GM21526 (cell line): ENCODE data around the gene RYR1.
"Not testable (repeated sequence)": the region's sequence is repeated elsewhere in the genome, so short reads cannot be mapped to it uniquely, and the experiment has no call there.

Experiments used
- ATAC-seq: cut with Tn5 transposase; IDR thresholded peaks from one replicate; pipeline ENCODE4 v1.9.1; 2021; ENCODE audit warnings: moderate library complexity; ENCODE audit not compliant: unreplicated experiment, low FRiP score

The RYR1 gene

DNA sequence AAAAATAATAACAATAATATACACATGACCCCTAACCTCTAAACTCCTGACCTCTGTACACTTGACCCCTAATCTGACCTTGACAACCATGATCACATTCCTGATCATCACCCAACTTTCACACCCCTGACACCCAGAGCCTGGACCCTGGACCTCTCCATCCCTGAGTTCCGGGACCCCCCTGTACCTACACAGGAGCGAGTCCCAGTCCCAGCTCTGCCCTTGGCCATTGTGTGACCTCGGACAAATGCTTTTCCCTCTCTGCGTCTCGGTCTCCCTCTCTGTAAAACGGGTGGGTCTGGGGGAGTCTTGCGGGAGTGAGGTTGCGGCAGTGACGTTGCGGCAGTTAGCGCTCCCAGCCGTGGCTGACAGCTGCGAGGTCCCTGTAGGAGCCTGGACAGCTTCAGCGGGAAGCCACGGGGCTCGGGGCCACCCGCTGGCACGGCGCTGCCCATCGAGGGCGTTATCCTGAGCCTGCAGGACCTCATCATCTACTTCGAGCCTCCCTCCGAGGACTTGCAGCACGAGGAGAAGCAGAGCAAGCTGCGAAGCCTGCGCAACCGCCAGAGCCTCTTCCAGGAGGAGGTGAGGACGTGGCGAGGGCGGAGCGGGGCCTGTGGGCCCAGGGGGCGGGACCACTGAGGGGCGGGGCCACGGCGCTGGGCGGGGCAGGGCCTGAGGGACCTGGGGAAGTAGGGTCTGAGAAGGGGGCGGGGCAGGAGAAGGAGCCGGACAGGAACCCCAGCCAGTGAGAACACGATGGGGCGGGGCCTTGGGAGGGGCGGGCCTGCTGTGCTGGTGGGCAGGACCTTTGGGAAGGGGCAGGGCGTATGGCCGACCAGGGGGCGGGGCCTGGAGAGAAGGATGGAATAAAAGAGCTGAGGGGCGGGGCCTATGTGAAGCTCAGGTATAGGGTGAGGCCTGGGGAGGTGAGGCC, 19.2 kb downstream of the RYR1 start:
- no peak for ATAC-seq

DNA sequence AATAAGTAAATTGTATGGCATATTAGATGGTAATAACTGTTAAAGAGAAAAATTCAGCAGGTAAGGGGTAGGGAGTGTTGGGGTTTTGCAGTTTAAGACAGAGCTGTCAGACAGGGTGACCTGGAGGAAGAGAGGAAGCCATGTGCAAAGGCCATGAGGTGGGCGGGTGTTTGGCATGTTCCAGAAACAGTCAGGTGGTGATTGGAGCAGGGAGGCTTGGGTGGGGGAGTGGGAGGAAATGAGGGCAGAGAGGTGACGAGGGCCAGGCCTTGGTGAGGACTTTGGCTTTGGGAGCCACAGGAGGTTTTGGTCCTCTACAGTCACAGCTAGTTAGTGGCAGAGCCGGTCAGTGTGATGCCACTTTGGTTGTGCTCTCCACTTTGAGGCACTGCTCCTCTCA, 20.1 kb downstream of the RYR1 start:
- no peak for ATAC-seq

DNA sequence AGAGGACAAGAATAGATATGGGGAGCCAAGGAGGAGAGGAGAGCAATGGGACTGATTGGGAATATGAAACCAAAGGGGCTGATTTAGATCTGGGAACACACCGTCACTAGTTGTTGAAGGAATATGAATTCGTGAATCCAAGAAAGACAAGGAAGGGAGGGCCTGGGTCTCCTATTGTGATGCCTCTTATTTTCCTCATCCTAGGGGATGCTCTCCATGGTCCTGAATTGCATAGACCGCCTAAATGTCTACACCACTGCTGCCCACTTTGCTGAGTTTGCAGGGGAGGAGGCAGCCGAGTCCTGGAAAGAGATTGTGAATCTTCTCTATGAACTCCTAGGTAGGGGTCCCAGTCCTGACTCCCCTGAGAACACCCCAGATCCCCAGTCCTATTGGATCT, 21.5 kb downstream of the RYR1 start:
- no peak for ATAC-seq

DNA sequence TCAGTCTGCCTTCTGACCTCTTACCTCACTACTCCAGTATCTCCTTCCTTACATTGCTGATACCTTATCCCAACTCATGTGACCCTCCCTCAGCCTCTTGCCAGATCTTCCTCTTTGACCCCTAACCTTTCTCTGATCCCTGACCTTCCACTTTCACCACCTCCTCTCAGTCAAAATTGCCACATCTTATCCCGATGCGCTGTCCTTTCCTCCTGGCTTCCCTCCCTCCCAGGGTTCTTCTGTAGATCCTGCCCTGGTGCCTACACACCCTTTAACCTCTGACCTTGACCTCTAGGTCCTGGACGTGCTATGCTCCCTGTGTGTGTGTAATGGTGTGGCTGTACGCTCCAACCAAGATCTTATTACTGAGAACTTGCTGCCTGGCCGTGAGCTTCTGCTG, 23.7 kb downstream of the RYR1 start:
- no peak for ATAC-seq

DNA sequence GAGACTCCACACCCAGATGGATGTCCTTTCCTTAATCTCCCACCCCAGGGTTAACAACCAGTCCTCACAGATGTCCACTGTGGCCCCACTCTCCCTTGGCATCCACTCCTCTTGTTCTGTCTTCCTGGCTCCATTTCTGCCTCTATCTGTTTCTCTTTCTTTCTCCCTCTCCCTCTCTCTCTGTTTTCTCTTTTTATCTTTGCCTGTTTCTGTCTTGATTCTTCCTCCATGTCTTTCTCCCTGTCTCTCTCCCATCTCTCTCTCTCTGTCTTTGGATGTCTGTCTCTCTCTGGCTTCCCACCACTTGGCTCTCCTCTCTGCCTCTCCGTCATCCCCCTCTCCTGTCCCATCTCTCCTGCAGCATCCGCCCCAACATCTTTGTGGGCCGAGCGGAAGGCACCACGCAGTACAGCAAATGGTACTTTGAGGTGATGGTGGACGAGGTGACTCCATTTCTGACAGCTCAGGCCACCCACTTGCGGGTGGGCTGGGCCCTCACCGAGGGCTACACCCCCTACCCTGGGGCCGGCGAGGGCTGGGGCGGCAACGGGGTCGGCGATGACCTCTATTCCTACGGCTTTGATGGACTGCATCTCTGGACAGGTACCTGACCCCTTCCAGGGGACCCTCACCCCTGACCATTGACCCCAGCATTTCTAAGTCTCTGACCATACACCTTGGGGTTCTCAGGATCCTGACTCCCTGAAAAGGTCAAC, 24.4 kb downstream of the RYR1 start:
- no peak for ATAC-seq

DNA sequence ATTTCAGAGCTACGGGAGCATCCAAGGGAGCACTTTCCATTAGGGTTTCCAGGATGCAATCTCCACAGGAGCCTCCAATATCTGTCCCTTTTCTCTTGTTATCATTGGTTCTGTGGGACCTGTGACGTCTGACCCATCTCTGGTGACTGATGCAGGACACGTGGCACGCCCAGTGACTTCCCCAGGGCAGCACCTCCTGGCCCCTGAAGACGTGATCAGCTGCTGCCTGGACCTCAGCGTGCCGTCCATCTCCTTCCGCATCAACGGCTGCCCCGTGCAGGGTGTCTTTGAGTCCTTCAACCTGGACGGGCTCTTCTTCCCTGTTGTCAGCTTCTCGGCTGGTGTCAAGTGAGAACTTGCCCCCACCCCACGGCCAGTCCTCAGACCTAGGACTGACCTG, 25.5 kb downstream of the RYR1 start:
- no peak for ATAC-seq

DNA sequence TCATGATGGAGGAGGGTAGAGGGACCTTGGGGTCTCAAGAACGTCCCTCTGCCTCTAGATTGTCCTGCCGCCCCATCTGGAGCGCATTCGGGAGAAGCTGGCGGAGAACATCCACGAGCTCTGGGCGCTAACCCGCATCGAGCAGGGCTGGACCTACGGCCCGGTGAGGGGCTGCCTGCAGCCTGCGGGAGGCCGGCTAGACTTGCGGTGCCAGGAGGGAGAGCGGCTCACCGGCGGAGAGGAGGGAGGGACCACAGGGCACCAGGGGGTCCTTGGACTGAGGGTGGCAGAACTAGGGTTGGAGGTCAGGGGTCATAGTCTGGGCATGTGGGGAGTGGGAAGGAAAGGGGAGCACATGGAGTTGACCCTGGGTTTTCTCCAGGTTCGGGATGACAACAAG, 29.9 kb downstream of the RYR1 start:
- ATAC-seq = no peak

DNA sequence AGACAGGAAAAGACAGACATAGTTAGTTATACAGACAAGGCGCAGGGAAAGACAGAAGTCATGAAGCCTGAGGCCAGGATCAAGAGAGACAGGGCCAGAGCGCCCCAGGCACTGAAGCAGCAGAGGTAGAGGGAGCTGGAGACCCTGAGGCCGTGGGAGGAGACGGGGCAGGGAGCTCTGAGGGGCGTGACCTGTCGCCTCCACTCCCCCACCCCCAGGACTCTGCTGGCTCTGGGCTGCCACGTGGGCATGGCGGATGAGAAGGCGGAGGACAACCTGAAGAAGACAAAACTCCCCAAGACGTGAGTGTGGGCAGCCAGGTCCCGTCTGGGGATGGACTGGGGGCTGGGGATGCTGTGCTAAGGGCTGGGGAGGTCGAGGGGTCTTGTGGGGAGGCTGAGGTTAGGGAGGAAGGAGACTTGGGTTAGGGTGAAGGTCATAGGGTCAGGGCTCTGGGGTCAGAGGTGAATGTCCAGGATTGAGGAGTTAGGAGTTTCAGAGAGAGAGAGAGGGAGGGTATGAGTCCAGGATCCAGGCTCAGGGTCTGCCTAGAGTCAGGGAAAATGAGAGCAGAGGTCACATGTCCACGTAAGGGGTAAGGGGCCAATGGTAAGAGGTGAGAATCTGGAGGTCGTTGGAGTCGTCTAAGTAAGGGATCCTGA, 31.1 kb downstream of the RYR1 start:
- ATAC-seq = no peak

DNA sequence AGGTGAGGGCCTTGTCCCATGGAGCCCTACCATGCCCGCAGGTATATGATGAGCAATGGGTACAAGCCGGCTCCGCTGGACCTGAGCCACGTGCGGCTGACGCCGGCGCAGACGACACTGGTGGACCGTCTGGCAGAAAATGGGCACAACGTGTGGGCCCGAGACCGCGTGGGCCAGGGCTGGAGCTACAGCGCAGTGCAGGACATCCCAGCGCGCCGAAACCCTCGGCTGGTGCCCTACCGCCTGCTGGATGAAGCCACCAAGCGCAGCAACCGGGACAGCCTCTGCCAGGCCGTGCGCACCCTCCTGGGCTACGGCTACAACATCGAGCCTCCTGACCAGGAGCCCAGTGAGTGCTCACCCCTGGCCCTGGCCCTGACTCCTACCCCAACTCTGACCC, 32.6 kb downstream of the RYR1 start:
- no peak for ATAC-seq

DNA sequence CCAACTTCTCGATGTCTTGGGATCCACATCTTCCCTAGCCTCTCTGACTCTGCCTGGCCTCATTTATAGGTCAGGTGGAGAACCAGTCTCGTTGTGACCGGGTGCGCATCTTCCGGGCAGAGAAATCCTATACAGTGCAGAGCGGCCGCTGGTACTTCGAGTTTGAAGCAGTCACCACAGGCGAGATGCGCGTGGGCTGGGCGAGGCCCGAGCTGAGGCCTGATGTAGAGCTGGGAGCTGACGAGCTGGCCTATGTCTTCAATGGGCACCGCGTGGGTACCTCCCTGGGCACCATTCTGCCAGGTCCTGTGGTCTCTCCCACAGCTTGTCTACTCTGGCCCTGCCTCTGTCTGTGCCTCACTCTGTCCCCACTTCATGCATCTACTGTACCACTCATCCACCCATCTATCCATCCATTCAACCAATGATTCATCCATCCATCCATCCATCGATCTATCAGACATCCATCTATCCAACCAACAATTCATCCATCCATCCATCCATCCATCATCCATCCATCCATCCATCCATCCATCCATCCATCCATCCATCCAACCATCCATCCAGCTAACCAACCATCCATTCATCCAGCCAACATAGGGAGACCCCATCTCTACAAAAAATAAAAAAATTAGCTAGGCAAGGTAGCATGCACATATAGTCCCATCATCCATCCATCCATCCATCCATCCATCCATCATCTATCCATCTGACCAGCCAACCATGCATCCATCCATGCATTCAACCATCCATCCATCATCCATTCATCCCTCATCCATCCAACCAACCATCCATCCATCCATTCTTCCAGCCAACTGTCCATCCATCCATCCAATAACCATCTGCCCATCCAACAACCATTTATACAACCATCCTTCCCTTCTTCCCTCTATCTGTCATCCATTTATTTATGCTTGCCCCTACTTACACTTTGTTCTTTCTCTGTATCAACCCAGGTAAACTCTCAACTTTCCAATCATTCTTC, 34.3 kb downstream of the RYR1 start:
- no peak for ATAC-seq

DNA sequence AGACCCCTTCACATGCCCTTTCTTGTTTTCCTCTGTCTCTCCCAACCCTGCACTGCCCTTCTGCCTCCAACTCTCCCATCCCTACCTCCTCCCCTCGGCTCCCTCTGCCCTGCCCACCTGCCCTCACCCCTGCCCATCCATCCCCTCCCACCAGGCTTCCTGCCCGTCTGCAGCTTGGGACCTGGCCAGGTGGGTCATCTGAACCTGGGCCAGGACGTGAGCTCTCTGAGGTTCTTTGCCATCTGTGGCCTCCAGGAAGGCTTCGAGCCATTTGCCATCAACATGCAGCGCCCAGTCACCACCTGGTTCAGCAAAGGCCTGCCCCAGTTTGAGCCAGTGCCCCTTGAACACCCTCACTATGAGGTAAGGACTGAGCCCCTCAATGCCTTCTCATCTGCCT, 35.7 kb downstream of the RYR1 start:
- no peak for ATAC-seq

DNA sequence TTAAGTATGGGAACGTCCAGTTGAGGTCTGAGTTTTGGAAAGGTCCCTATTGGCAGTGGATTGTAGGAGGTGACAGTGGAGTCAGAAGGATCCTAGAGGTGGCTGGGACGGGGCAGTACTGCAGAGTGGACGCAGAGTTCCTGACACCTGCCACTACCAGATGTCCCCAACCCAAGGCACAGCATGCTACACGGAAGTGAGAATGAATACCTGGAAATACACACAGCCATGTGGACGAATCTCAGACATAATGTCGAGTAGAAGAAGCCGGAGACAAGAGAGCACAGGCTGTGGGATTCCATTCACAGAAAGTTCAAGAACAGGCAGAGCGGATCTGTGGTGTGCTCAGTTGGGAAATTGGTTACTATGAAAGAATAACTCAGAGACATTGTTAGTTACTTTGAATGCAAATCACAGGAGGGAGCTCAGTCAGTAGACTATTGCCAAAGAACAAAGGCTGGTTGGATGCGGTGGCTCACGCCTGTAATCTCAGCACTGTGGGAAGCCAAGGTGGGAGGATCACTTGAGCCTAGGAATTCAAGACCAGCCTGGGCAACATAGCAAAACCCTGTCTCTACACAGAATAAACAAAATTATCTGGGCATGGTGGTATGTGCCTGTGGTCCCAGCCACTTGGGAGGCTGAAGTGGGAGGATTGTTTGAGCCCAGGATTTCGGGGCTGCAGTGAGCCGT, 37.4 kb downstream of the RYR1 start:
- no peak for ATAC-seq

DNA sequence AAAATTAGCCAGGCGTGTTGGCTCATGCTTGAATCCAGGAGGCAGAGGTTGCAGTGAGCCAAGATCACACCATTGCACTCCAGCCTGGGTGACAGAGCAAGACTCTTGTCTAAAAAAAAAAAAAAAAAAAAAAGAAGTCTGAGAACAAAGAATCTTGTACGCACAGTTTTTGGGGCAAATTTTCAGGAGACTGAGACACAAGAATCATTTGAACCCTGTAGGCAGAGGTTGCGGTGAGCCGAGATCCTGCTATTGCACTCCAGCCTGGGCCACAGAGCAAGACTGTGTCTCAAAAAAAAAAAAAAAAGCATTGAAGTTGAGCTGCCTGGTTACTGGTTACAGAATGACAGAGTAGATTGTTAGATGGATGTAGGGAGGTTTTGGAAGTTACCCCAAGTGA, 39.2 kb downstream of the RYR1 start:
- not testable (repeated sequence) for ATAC-seq

DNA sequence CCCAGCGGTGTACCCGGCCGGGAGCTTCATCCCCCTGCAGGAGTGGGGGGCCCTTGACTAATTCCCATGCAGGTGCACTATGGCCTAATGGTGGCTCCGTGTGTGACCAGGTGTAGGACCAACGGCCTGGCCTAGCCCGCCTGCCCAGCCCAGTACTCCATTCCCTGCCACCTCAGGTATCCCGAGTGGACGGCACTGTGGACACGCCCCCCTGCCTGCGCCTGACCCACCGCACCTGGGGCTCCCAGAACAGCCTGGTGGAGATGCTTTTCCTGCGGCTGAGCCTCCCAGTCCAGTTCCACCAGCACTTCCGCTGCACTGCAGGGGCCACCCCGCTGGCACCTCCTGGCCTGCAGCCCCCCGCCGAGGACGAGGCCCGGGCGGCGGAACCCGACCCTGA, 39.7 kb downstream of the RYR1 start:
- ATAC-seq = no peak

DNA sequence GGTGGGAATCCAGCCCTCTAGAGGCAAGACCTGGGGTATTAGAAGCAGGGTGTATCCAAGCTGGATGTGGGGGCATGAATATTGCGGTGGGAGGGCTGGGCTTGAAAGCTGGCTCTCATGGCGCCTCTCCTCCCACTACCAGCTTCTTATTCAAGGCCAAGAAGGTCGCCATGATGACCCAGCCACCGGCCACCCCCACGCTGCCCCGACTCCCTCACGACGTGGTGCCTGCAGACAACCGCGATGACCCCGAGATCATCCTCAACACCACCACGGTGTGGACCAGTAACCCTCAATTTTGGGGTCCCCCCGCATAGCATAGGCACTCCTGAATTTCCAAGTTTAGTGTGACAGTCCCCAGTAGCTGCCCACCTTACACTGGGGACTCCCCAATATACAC, 41.7 kb downstream of the RYR1 start:
- no peak for ATAC-seq

DNA sequence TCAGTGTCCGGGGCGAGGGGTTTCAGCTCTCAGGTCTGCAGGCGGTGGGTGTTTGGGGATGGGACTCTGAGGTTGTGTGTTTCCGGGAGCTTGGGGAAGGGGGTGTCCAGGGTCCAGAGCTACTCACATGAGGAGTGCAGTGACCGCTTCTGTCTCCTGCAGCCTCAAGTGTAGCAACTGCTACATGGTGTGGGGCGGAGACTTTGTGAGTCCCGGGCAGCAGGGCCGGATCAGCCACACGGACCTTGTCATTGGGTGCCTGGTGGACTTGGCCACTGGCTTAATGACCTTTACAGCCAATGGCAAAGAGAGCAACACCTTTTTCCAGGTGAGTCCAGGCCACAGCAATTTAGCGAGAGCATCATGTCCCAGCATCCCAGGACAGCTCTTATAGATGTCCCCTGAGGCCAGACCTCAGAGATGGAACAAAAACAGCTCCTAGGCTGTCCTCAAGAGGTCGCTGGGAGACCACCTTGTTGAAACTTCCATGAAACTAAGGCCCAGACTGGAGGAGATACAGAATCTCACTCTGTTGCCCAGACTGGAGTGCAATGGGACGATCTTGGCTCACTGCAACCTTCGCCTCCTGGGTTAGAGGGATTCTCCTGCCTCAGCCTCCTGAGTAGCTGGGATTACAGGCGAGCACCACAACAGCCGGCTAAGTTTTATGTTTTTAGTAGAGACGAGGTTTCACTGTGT, 44.9 kb downstream of the RYR1 start:
- ATAC-seq = no peak

DNA sequence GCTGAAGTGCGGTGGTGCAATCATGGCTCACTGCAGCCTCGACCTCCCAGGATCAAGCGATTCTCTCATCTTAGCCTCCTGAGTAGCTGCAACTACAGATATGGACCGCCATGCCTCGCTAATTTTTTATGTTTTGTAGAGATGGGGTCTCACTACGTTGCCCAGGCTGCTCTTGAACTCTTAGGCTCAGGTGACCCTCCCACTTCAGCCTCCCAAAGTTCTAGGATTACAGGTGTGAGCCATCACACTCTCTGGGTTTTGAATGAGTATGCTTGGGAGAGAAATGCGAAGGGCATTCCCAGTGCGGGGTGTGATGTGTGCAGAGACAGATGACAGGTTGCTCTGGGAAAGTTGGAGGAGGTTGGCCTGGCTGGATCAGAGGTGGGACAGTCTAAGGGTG, 49.0 kb downstream of the RYR1 start:
- no peak for ATAC-seq

DNA sequence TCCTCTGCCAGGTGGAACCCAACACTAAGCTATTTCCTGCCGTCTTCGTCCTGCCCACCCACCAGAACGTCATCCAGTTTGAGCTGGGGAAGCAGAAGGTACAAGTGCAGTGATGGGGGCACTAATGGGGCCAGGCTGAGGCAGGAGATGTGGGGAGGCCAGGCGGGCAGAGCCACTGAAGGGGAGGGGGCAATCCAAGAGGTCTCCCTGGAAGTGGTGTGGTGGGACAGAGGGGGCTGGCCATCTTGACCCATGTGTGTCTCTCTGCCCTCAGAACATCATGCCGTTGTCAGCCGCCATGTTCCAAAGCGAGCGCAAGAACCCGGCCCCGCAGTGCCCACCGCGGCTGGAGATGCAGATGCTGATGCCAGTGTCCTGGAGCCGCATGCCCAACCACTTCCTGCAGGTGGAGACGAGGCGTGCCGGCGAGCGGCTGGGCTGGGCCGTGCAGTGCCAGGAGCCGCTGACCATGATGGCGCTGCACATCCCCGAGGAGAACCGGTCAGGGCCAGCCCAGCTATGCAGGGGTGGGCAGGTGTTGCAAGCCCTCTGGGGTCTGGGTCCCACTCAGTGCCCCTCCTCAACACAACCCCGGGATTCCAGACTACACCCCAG, 49.6 kb downstream of the RYR1 start:
- no peak for ATAC-seq

DNA sequence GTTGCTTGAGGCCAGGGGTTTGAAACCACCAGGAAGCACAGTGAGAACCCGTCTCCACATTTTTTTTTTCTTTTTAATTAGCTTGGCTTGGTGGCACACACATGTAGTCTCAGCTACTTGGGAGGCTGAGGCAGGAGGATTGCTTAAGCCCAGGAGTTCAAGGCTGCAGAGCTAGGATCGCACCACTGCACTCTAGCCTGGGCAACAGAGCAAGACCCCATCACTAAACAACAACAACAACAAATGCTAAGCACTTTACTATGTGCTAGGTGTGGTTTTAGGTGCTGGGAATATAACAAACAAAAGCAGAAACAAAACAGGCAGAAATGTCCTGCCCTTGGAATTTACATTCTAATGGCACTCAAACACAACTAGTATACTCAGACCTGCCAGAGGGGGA, 51.3 kb downstream of the RYR1 start:
- no peak for ATAC-seq
